ENCODE measurements around the gene PDZD2.

Gene PDZD2

GRCh38 chr5:31984691-31985090 is 345.8 kb downstream of the PDZD2 start:
- no peak overlapping the region for H3K9ac ChIP-seq (ENCODE audit: low read length)
- no peaks in the 10 kb centered on the region for H3K27me3 ChIP-seq (replicated peaks; ENCODE audit: insufficient read depth, low read length)
- no peaks in the 10 kb centered on the region for H3F3A ChIP-seq (ENCODE audit: insufficient read depth, low read length)
- no peak overlapping the region for H3K4me2 ChIP-seq (ENCODE audit: low read depth, low read length)
- no peak overlapping the region for H2AFZ ChIP-seq (ENCODE audit: low read length)
- H3K9me3 ChIP-seq (replicated peaks; ENCODE audit: insufficient read depth, low read length) = no peaks in the 10 kb centered on the region
- no peak overlapping the region for H3K27ac ChIP-seq (ENCODE audit: low read length)
- no peaks in the 10 kb centered on the region for H3K36me3 ChIP-seq (replicated peaks; ENCODE audit: insufficient read depth, low read length)
- H3K4me3 ChIP-seq (ENCODE audit: low read length) = no peak overlapping the region
- no peaks in the 10 kb centered on the region for H4K20me1 ChIP-seq (ENCODE audit: insufficient read depth, low read length)
- no peaks in the 10 kb centered on the region for H3K4me1 ChIP-seq (ENCODE audit: low read length)
- H3K9me2 ChIP-seq (replicated peaks; ENCODE audit: insufficient read depth, low read length) = no peaks in the 10 kb centered on the region
- DNase-seq = no peak
- no peaks in the 10 kb centered on the region for H3K79me2 ChIP-seq (ENCODE audit: low read length)
- TF ChIP-seq EZH2phosphoT487 (IDR thresholded peaks at IDR 0.05; ENCODE audit: low read length) (no peak), EZH2 (optimal IDR thresholded peaks at IDR 0.05; ENCODE audit: low read depth, low read length) (no peak), CTCF (IDR thresholded peaks at IDR 0.05; ENCODE audit: low read length) (no peak)

GRCh38 chr5:31986101-31986500 is 347.2 kb downstream of the PDZD2 start:
- DNase-seq = no peak
- Histone ChIP-seq H3K4me3 (ENCODE audit: low read length) (no peak overlapping the region), H3K4me1 (ENCODE audit: low read length) (no peaks in the 10 kb centered on the region), H4K20me1 (ENCODE audit: insufficient read depth, low read length) (no peaks in the 10 kb centered on the region), H3K9me3 (replicated peaks; ENCODE audit: insufficient read depth, low read length) (no peaks in the 10 kb centered on the region), H3K27me3 (replicated peaks; ENCODE audit: insufficient read depth, low read length) (no peaks in the 10 kb centered on the region), H3F3A (ENCODE audit: insufficient read depth, low read length) (no peaks in the 10 kb centered on the region), H3K4me2 (ENCODE audit: low read depth, low read length) (no peak overlapping the region), H3K9ac (ENCODE audit: low read length) (no peak overlapping the region), H3K79me2 (ENCODE audit: low read length) (no peaks in the 10 kb centered on the region), H3K27ac (ENCODE audit: low read length) (no peak overlapping the region), H2AFZ (ENCODE audit: low read length) (no peak overlapping the region), H3K9me2 (replicated peaks; ENCODE audit: insufficient read depth, low read length) (no peaks in the 10 kb centered on the region), H3K36me3 (replicated peaks; ENCODE audit: insufficient read depth, low read length) (no peaks in the 10 kb centered on the region)
- TF ChIP-seq EZH2 (optimal IDR thresholded peaks at IDR 0.05; ENCODE audit: low read depth, low read length) = no peak
- TF ChIP-seq CTCF (IDR thresholded peaks at IDR 0.05; ENCODE audit: low read length) = no peak
- no peak for TF ChIP-seq EZH2phosphoT487 (IDR thresholded peaks at IDR 0.05; ENCODE audit: low read length)

- Histone ChIP-seq H3K4me1 (ENCODE audit: low read length) (no peaks in the 10 kb centered on the region), H3K27me3 (replicated peaks; ENCODE audit: insufficient read depth, low read length) (no peaks in the 10 kb centered on the region), H3K4me3 (ENCODE audit: low read length) (no peak overlapping the region), H3K9ac (ENCODE audit: low read length) (no peak overlapping the region), H3F3A (ENCODE audit: insufficient read depth, low read length) (no peaks in the 10 kb centered on the region), H3K9me2 (replicated peaks; ENCODE audit: insufficient read depth, low read length) (no peaks in the 10 kb centered on the region), H3K27ac (ENCODE audit: low read length) (no peak overlapping the region), H3K4me2 (ENCODE audit: low read depth, low read length) (no peak overlapping the region), H3K9me3 (replicated peaks; ENCODE audit: insufficient read depth, low read length) (no peaks in the 10 kb centered on the region), H3K79me2 (ENCODE audit: low read length) (no peaks in the 10 kb centered on the region), H3K36me3 (replicated peaks; ENCODE audit: insufficient read depth, low read length) (no peaks in the 10 kb centered on the region), H2AFZ (ENCODE audit: low read length) (no peak overlapping the region), H4K20me1 (ENCODE audit: insufficient read depth, low read length) (no peaks in the 10 kb centered on the region)
- no peak for DNase-seq
- no peak for TF ChIP-seq CTCF (IDR thresholded peaks at IDR 0.05; ENCODE audit: low read length)
- TF ChIP-seq EZH2 (optimal IDR thresholded peaks at IDR 0.05; ENCODE audit: low read depth, low read length) = no peak
- TF ChIP-seq EZH2phosphoT487 (IDR thresholded peaks at IDR 0.05; ENCODE audit: low read length) = no peak
Measured at GRCh38 chr5:31987985-31988710, 349.2 kb downstream of the PDZD2 start.

All from MM.1S (cell line).